GM19395 (cell line): ENCODE data around the gene UBC.
"Not testable (repeated sequence)": the region's sequence is repeated elsewhere in the genome, so short reads cannot be mapped to it uniquely, and the experiment has no call there.

Experiments used
- ATAC-seq: cut with Tn5 transposase; IDR thresholded peaks from one replicate; pipeline ENCODE4 v1.9.1; 2021; ENCODE audit warnings: mild to moderate bottlenecking, moderate library complexity; ENCODE audit not compliant: unreplicated experiment

UBC gene

GRCh38 chr12:124938108-124938507 is 23.7 kb upstream of the UBC start:
- ATAC-seq, result no peak

DNA sequence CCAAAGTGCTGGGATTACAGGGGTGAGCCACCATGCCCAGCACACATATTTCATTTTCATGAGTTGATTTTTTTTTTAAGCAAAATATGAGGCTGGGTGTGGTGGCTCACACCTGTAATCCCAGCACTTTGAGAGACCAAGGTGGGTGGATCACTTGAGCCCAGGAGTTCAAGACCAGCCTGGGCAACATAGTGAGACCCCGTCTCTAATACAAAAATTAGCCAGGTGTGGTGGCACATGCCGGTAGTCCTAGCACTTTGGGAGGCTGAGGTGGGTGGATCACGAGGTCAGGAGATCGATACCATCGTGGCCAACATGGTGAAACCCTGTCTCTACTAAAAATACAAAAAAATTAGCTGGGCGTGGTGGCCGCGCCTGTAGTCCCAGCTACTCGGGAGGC is 17.1 kb upstream of the UBC start:
- ATAC-seq, result not testable (repeated sequence)

GRCh38 chr12:124930586-124930985 is 16.1 kb upstream of the UBC start:
- no peak for ATAC-seq

DNA sequence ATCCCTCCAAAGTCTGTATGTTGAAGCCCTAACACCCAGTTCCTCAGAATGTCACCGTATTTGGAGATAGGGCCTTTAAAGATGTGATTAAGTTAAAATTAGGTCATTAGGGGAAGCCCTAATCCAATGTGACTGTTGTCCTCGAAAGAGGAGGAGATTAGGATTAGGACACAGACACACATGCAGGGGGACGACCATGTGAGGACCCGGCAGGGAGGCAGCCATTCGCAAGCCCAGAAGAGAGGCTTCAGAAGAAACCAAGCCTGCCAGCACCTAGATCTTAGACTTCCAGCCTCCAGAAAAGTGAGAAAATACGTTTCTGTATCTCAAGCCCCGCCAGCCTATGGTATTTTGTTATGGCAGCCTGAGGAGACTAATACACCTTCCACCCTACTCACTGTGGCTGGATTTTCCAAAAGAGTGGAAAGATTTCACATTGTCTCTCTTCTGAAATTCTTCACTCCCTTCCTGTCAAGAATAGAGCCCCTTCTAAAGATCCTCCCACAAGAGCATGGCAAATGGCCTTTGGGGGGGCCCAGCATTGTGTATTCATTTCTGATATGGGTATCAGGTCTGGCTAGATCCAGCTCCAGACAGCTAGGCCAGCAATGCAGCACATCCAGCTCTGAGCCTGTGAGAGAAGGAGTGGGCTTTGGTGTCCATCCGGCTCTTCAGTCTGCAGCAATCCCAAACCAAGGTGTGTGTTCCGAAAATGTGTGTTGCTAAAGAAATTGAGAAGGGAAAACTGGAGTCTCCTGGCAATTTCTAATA is 15.4 kb upstream of the UBC start:
- no peak for ATAC-seq

DNA sequence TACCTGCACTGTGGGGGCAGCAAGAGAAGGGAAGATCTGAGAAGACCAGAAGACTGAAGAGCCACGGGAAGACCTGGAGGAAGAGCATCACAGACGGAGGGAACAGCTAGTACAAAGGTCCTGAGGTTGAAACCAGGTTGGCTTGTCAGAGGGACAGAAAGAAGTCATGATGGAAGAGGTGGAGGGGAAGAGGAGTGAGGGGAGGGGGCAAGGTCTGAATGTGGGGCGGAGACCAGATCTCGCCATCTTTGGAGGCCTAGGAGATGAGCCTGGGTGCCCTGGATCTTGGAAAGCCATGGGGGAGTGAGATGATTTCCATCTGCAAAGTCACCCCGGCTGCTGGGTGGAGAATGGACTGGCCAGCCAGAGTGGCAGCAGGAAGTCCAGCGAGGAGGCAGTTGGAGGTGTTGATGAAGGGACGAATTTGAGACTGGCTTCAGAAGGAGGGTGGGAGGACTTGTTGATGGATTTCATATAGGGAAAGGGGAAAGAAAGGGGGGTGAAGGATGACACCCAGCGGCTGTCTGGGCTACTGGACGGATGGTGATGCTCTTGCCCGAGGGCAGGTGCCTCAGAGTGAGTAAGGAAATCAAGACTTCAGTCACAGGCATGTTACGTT is 14.6 kb upstream of the UBC start:
- no peak for ATAC-seq

- ATAC-seq, result peak; percentile 43
Measured at GRCh38 chr12:124928095-124928911, 13.9 kb upstream of the UBC start.

- ATAC-seq, result peak; percentile 76
Measured at GRCh38 chr12:124927201-124928094, 13.0 kb upstream of the UBC start.

DNA sequence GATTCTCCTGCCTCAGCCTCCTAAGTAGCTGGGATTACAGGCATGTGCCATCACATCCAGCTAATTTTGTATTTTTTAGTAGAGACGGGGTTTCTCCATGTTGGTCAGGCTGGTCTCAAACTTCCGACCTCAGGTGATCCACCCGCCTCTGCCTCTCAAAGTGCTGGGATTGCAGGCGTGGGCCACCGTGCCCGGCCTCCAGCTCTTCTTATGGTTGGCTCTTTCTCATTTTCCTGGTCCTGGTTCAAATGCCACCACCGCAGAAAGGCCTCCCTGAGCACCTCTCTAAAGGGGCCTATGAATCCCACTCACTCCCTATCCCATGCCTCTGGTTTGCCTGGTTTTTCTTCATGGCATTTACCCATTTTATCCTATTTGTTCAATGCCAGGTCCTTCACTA is 11.3 kb upstream of the UBC start:
- ATAC-seq, result not testable (repeated sequence)

DNA sequence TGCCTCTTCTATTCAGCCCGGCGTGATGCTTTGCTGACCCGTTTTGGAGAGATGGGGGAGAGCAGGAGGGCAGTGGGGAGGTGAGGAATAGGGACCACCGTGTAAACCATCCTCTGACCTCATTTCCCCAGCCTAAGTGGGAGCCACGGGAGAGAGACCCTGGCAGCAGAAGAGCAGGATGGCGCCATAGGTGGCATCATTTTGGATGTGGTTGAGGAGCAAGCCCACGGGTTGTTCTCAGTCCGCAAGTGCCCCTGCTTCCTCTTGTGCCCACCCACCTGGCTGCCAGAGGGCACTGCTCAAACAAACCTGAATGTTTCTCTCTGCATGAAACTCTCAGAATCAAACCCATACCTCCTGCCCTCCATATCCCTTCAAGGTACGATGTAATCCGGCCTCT is 10.7 kb upstream of the UBC start:
- ATAC-seq, result no peak

DNA sequence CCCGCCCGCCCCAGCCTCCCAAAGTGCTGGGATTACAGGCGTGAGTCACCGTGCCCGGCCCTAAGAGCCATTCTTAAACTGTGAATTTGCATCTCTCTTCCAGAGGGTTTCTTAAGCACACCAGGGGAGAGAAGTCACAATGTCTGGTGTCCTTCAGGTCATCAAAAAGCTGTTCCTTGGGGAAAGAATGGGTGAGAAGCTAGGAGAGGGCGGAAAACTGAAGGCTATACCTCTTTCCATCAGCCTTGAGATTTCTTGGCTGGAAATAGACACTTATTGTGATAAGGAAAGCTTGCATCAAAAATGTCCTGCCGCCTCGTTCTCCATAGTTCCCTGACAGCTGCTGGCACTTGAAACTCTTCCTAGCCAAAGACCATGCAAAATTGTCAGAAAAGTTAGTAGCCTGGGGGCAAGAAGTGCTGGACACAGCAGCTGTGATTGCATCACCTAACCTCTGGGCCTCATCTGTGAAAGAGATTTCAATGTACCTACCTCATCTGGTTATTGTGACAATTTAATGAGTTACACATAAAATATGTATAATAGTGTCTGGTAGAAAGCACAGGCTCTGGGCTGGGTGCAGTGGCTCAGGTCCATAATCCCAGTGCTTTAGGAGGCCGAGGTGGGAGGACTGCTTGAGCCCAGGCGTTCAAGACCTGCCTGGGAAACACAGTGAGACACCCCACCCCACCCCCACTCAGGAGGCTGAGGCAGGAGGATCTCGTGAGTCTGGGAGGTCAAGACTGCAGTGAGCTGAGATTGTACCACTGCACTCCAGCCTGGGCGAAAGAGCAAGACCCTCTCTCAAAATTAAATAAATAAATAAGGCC is 9.7 kb upstream of the UBC start:
- no peak for ATAC-seq

DNA sequence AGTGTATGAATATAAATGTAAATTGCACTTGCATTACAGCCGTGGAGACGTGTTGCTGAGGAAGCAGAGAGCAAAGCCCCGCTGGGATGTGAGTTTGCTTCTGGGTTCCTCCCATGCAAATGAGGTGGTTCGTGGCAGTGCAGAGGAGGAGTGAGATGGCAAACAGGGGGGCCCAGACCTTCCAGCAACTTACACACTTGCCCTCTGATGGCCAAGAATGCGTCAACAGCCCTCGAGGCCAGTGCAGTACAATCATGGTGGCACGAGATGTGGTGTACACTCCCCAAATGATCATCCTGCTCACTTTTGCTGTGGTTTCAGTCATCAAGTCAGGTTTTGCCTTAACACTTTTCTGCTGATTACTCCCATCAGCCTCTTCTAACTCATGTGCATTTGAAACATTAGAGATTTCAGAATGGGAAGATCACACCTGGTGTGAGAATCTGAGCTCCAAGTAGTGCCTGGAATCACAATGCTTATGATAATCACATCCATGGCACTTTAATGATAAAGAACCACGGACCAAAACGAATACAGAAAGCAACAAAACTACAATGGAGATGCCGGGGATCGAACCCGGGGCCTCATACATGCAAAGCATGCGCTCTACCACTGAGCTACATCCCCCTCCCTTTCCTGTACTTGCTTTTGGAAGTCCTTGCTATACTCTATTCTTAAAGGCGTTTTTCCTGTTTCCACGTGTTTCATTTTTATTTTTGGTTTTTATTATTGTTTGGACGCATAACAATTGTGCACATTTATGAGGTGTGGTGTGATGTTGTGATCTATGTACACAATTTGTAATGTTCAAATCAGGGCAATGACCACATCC is 7.0 kb upstream of the UBC start:
- peak; percentile 52 for ATAC-seq

DNA sequence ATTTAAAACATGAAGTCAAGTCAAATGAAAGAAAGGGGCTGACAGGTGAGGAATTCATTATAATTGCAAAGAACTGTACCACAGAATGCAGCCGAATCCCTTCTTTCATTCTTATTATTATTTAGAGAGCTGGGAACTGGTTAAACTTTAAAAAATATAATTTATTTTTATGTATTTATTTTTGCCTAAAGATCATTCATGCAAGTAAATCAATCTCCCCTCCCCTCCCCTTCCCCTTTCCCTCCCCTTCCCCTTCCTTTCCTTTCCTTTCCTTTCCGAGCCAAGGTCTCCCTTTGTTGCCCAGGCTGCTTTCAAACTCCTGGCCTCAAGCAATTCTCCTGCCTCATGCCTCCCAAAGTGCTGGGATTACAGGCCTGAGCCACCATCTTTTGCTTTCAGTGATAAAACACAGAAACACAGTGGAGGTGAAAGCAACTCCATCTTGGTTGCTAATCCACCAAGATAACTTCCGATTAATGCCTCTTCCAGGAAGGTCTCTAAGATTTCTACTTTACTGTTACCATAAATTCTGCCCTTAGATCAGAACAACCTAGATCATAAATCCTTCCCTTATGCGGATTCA is 6.0 kb upstream of the UBC start:
- no peak for ATAC-seq

DNA sequence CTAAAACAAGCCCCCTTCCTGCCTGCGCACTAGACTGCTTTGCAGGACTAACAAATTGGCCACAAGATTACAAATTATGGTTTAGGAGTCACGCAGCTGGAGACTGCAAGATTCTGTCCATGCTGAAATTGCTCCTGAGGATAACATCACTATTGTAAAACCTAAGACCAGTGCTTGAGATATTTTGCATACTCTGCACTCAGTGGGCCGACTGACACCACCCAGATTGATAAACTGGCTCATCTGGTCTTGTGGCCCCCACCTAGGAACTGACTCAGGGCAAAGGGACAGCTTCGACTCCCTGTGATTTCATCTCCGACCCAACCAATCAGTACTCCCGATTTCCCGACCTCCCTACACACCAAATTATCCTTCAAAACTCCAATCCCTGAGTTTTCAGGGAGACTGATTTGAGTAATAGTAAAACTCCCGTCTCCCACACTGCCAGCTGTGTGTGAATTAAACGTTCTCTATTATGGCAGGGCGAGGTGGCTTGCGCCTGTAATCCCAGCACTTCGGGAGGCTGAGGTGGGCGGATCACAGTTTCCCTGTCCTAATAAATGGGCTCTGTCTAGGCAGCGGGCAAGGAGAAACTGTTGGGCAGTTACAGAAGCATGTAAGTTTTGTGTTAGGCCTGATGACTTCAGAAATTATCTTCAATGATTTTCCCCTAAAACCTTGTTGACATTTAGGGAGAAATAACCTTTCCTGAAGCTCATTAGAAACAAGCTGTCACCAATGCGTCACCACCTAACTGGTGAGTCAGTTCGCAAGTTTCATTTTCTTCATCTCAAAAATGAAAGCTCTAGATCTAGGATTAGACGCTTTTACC is 5.3 kb upstream of the UBC start:
- ATAC-seq, result no peak

DNA sequence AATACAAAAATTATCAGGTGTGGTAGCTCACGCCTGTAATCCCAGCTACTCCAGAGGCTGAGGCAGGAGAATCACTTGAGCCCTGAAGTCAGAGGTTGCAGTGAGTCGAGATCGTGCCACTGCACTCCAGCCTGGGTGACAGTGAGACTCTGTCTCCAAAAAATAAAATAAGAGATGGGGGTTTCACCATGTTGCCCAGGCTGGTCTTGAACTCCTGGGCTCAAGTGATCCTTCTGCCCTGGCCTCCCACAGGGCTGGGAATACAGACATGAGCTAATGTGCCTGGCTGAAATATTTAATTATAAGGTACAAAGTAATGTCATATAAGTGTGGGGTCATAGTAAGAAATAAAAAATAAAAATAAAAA is 4.2 kb upstream of the UBC start:
- not testable (repeated sequence) for ATAC-seq

DNA sequence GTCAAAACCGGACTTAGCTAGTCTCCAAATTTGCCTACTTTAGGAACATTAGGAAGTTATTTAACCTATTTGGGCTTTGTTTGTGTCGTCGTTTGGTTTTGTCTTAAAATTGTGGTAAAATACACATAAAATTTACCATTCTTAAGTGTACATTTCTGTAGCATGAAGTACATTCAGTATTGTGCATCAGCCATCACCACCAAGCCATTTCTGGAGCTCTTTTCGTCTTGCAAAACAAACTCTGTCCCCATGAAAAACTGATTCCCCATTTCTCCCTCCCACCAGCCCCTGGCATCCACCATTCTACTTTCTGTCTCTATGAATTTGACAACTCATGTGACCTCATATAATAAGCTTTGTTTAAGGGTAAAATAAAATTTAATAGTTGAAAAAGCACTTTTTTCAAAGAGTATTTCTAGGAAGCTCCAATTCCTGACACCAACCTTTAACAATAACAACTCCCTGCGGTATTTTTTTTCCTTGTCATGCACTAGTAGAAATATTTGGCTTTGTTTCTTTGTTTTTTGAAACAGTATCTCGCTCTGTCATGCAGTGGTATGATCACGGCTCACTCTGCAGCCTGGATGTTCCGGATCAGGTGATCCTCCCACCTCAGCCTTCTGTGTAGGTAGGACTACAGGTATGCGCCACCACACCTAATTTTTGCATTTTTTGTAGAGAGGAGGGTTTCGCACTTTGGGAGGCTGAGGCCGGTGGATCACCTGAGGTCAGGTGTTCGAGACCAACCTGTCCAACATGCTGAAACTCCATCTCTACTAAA is 3.6 kb upstream of the UBC start:
- ATAC-seq, result no peak

DNA sequence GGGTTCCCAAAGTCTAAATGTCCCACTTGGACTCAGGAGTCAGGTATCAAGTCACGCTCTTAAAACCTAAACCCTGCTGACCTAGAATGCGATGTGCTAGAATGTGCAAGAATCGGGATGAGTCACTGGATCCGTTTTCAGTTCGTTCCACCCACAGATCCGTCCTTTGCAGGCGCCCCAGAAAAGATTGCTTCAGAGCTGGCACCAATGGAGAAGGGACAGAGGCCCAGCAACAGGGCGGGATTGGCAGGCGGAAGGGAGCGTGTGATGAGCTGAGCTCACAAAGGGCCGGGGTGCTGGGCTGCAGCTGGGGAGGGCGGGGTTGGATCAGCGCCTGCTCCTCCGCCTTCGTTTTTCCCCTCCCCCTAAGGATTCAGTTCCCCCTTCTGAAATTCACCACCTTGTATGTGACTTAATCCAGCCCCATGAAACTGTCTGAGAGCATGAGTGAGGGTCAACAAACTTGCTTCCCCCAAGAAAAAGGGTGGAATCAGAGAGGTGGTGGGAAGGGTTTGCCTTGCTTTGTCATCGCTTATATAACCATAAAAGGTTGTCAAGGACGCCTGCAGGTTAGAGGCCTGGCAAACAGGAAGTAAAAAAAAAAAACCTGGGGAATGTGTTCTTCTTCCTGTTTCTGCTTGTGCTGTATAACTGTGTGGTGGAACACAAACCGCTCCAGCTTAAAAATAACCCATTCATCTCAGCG is 2.8 kb upstream of the UBC start:
- peak; percentile 52 for ATAC-seq
